Omental fat pad (tissue), 4 donors: Measurements from ENCODE around the gene CMSS1. TPM values are rescaled to one million over a fixed set of nuclear protein-coding genes. Genes with fewer than 3 reads are reported as not detected.

ENCODE experiments used
- ATAC-seq: fragments of 150-250 bp; one replicate; pipeline ENCODE4 v1.9.1; 2016; ENCODE audit warnings: mild to moderate bottlenecking, moderate library complexity; ENCODE audit not compliant: low FRiP score
- DNase-seq: peaks from one replicate; pipeline ENCODE4 v3.0.0-alpha.2; 2019; ENCODE audit warnings: low spot score
- CTCF ChIP-seq, 3 donors: fragments of 450-650 bp; IDR thresholded peaks; one replicate each; pipeline ENCODE4 v1.5.1; 2016 to 2017; ENCODE audit warnings: antibody characterized with exemption in 3 of 3, mild to moderate bottlenecking in 3 of 3, moderate library complexity in 2 of 3
- total RNA-seq, 4 donors: library from RNA; depleted of rRNA; stranded (reverse); fragments of >200 nt; gene quantifications; one replicate each; pipeline ENCODE4 v1.1.0, GENCODE V29; 2016

Gene CMSS1
- total RNA-seq, 4 donors from 2014 or later: 16.9 to 29.3 (median 21.1) TPM

GRCh38 chr3:99877031-99877579 is 59.4 kb downstream of the CMSS1 start:
- ATAC-seq: no peak
- no peak for DNase-seq
- TF ChIP-seq CTCF (IDR thresholded peaks at IDR 0.05): no peak

- DNase-seq (no peak), ATAC-seq (peak; percentile 49)
- no peak for TF ChIP-seq CTCF (IDR thresholded peaks at IDR 0.05)
These were observed 60.3 kb downstream of the CMSS1 start for GRCh38 chr3:99878005-99878404.

- DNase-seq: no peak
- TF ChIP-seq CTCF (IDR thresholded peaks at IDR 0.05): no peak
- ATAC-seq: no peak
These were observed 61.6 kb downstream of the CMSS1 start for GRCh38 chr3:99879275-99879674.

- ATAC-seq: no peak
- no peak for DNase-seq
- TF ChIP-seq CTCF (IDR thresholded peaks at IDR 0.05): no peak
These were observed 63.5 kb downstream of the CMSS1 start for GRCh38 chr3:99881121-99881524.

- ATAC-seq (no peak), DNase-seq (no peak)
- no peak for TF ChIP-seq CTCF (IDR thresholded peaks at IDR 0.05)
These were observed 64.9 kb downstream of the CMSS1 start for GRCh38 chr3:99882436-99883137.

GRCh38 chr3:99883138-99883461 is 65.4 kb downstream of the CMSS1 start:
- TF ChIP-seq CTCF (IDR thresholded peaks at IDR 0.05): no peak
- ATAC-seq (no peak), DNase-seq (no peak)

- ATAC-seq: no peak
- DNase-seq: no peak
- no peak for TF ChIP-seq CTCF (IDR thresholded peaks at IDR 0.05)
These were observed 66.0 kb downstream of the CMSS1 start for GRCh38 chr3:99883693-99884092.
